Hypothalamus (tissue), 51 donors: Measurements from ENCODE around the gene SYNPO2.
"Not testable (repeated sequence)": the region's sequence is repeated elsewhere in the genome, so short reads cannot be mapped to it uniquely, and the experiment has no call there.

Experiments used
- DNase-seq, 51 donors: peaks; one replicate each; lab custom pipeline; 2025; lab: John Stamatoyannopoulos, UW

SYNPO2 gene

GRCh38 chr4:118888666-118889311, at the start of gene SYNPO2:
Gene SYNPO2, plus strand, starts transcription at chr4:118888854. Its CDS starts 183 bp downstream, at chr4:118889037.
- peak in 44 of 51 donors; percentile 2 to 73 (median 37) for DNase-seq

- DNase-seq: no peak
These were observed 49.3 kb upstream of the SYNPO2 start for GRCh38 chr4:118839221-118839927.

GRCh38 chr4:118842055-118842454, 46.6 kb upstream of the SYNPO2 start:
- DNase-seq: no peak

GRCh38 chr4:118843237-118843636, 45.4 kb upstream of the SYNPO2 start:
- DNase-seq: no peak

GRCh38 chr4:118845552-118846050, 43.1 kb upstream of the SYNPO2 start:
- no peak for DNase-seq

GRCh38 chr4:118846979-118847378, 41.7 kb upstream of the SYNPO2 start:
- no peak for DNase-seq

- DNase-seq: no peak
These were observed 40.4 kb upstream of the SYNPO2 start for GRCh38 chr4:118848242-118848641.

GRCh38 chr4:118848901-118849300, 39.8 kb upstream of the SYNPO2 start:
- DNase-seq: no peak

GRCh38 chr4:118849867-118850487, 38.7 kb upstream of the SYNPO2 start:
- DNase-seq: no peak

- DNase-seq: no peak
These were observed 38.0 kb upstream of the SYNPO2 start for GRCh38 chr4:118850488-118851173.

GRCh38 chr4:118857760-118858159, 30.9 kb upstream of the SYNPO2 start:
- DNase-seq: no peak

- no peak for DNase-seq
These were observed 29.9 kb upstream of the SYNPO2 start for GRCh38 chr4:118858779-118859178.

- DNase-seq: peak in 7 of 51 donors; percentile 1 to 10 (median 5)
These were observed 23.5 kb upstream of the SYNPO2 start for GRCh38 chr4:118865091-118865708.

- no peak for DNase-seq
These were observed 22.2 kb upstream of the SYNPO2 start for GRCh38 chr4:118866442-118866841.

- no peak for DNase-seq
These were observed 21.2 kb upstream of the SYNPO2 start for GRCh38 chr4:118867311-118868067.

GRCh38 chr4:118869808-118870342, 18.8 kb upstream of the SYNPO2 start:
- DNase-seq: no peak

- DNase-seq: no peak
These were observed 16.5 kb upstream of the SYNPO2 start for GRCh38 chr4:118872181-118872580.

- no peak for DNase-seq
These were observed 10.9 kb upstream of the SYNPO2 start for GRCh38 chr4:118877797-118878196.

GRCh38 chr4:118878507-118878906, 10.1 kb upstream of the SYNPO2 start:
- not testable (repeated sequence) for DNase-seq

- DNase-seq: no peak
These were observed 9.2 kb upstream of the SYNPO2 start for GRCh38 chr4:118879409-118879808.
